A673 (cell line): ENCODE data around the gene PHLDB2.

ENCODE experiments used
- EZH2 ChIP-seq: fragments of 200-600 bp; sonication (generic); IDR thresholded peaks from 2 replicates; pipeline ENCODE4 v1.6.1; 2017; ENCODE audit warnings: borderline replicate concordance, low read depth, mild to moderate bottlenecking, mixed read lengths, antibody characterized with exemption, low read length; ENCODE audit not compliant: poor library complexity, severe bottlenecking
- TF ChIP-seq, protein P1 (sequence below): fragments of 300-800, 200-600 bp; sonication (generic); conservative IDR thresholded peaks from 2 replicates; pipeline ENCODE4 v1.5.1; 2017; ENCODE audit warnings: low read depth, mild to moderate bottlenecking, antibody characterized with exemption, low read length, moderate library complexity, mixed read lengths

DNA sequence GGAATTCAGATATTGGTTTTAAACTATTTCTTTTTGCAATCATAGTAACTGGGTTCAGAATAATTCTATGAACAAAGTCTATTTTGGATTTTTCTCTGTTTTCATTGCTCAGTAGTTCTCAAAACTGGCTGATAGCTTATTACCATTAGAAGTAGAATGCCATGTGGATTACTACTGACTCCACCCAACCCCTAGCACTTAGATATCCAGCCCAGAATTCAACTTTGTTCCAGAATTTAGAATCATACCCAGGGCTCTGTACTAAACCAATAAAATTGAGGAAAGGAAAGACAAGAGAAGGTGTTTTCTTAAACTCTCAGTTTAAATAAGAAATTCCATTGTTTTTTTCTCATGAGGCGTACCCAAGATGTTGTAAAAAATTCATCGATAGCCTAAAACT is 80.8 kb downstream of the PHLDB2 start:
- TF ChIP-seq, protein P1, sequence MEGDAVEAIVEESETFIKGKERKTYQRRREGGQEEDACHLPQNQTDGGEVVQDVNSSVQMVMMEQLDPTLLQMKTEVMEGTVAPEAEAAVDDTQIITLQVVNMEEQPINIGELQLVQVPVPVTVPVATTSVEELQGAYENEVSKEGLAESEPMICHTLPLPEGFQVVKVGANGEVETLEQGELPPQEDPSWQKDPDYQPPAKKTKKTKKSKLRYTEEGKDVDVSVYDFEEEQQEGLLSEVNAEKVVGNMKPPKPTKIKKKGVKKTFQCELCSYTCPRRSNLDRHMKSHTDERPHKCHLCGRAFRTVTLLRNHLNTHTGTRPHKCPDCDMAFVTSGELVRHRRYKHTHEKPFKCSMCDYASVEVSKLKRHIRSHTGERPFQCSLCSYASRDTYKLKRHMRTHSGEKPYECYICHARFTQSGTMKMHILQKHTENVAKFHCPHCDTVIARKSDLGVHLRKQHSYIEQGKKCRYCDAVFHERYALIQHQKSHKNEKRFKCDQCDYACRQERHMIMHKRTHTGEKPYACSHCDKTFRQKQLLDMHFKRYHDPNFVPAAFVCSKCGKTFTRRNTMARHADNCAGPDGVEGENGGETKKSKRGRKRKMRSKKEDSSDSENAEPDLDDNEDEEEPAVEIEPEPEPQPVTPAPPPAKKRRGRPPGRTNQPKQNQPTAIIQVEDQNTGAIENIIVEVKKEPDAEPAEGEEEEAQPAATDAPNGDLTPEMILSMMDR, result no peak
- no peak for TF ChIP-seq EZH2
